ENCODE results near the gene COLEC11.

COLEC11 gene

DNA sequence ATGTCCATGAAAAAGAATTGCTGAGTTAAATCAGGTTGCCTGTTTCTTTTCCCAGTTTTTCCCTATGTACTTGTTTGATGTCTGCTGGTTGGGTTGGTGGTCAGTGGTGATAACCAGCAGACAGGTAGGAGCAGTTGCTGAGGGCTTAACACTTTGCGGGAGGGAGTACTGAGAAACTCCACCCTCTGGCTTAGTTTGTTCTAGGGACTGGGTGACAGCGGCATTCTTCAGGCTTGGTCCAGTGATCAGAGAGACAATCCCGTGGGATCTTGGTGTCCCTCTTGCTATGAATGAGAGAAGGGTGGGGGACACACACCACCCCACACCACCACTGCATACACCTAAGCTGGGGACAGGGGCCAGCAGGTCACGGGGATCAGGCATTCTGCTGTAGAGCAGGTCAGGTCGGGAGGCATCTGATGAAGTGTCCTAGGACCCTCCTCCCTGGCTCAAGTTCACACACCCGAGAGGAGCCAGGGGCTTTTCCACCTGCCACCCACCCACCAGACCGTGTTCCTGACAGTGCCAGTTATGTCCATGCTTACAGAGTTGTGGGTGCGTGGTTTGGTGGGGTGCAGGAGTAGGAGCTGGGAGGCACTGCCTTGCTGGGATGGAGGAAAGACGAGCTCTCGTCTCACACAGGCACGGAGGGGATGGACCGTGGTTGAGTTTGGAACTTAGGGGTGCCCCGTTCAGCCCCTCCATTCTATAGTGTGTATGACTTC is 41.8 kb downstream of the COLEC11 start:
- no peak for ATAC-seq (replicated peaks)
- peaks cover 9 to 66% of the 10 kb centered on the region in 2 donors for H3K27me3 Mint-ChIP-seq

DNA sequence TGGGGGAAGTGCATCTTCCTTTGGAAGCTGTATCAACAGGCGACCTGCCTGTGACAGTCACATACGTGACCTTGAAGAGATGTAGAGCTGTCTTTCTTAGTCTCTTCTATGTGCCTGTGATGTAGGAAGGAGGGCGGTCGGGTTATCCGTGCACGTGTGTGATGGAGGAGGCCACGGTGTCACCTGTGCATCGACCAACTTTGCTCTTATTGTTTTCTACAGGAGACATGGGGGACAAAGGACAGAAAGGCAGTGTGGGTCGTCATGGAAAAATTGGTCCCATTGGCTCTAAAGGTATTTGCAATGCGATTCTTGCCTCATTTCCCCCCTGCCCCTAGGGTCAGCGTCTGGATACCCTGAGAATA is 42.4 kb downstream of the COLEC11 start:
- no peaks in the 10 kb centered on the region for H3K36me3 Mint-ChIP-seq (ENCODE audit: insufficient read depth)
- ATAC-seq (replicated peaks), result no peak
- H3K27me3 Mint-ChIP-seq, result peaks cover 9 to 60% of the 10 kb centered on the region in 2 donors

More for the DNA sequence above, 41.8 kb downstream of the COLEC11 start:
- Mint-ChIP-seq H3K27ac (no peak overlapping the region), H3K9me3 (no peaks in the 10 kb centered on the region), H3K36me3 (ENCODE audit: insufficient read depth) (no peaks in the 10 kb centered on the region), H3K4me1 (ENCODE audit: low read depth in 2 of 2) (no peaks in the 10 kb centered on the region), H3K4me3 (no peak overlapping the region)
- DNase-seq, result no peak

DNA sequence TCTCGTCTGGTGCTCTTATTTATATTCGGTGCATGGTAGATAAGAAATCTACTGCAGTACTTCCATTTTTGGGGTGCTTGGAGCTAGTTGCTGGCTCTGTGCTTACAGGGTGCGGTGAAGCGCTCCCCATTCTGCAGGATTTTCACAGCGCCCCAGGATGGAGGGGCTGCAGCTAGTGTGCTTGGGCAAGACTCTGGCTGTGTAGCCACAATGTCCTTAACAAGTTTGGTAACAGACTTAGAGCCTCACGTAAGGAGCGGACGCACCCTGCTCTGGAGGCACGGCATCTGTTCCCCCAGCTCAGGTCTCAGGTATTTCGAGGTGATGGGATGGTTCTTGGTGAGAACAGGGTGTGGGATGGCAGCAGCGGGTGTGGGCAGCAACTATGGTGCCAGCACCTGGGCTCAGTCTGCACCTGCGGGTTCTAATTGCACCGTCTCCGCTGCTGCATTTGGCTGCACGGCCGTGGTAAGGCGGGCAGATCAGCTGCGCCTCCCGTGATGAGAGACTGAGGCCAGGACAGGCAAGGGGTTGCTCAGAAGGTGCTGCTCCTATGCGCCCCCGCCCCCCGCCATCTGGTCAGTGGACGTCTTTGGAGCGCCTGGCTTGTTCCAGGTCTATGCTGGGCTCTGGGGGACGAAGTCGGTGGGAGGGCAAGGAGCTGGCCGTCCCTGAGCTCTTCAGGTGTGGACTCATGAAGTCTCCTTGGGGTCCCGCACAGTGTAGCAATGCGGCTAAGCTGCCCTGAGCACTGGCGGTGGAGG is 43.0 kb downstream of the COLEC11 start:
- H3K27me3 Mint-ChIP-seq, result peaks cover 9 to 55% of the 10 kb centered on the region in 2 donors
- no peaks in the 10 kb centered on the region for H3K36me3 Mint-ChIP-seq (ENCODE audit: insufficient read depth)
- DNase-seq (no peak), ATAC-seq (replicated peaks) (no peak)
- H3K4me1 Mint-ChIP-seq (ENCODE audit: low read depth in 2 of 2), result no peaks in the 10 kb centered on the region
- H3K4me3 Mint-ChIP-seq, result no peak overlapping the region
- no peak overlapping the region for H3K27ac Mint-ChIP-seq
- no peaks in the 10 kb centered on the region for H3K9me3 Mint-ChIP-seq

More for the DNA sequence above, 42.4 kb downstream of the COLEC11 start:
- no peaks in the 10 kb centered on the region for H3K9me3 Mint-ChIP-seq
- H3K4me3 Mint-ChIP-seq, result no peak overlapping the region
- H3K27ac Mint-ChIP-seq, result no peak overlapping the region
- no peaks in the 10 kb centered on the region for H3K4me1 Mint-ChIP-seq (ENCODE audit: low read depth in 2 of 2)
- DNase-seq, result no peak

DNA sequence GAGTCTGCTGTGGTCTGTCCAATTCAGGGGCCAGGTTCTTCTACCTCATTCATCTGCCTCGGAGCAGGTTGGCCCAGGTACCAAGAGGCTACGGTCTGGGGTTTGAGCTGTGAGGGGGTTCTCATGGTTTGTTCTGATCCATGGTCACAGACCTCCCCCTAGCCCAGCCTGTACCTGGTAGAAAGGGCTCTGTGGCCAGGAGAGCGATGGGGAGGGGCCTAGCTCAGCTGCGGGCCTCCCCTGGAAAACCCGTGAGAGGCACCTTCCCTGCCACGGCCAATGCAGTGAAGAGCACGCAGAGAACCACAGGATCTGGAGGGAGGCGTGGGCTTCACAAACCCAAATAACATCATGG is 43.5 kb downstream of the COLEC11 start:
- ATAC-seq (replicated peaks), result no peak
- H3K27me3 Mint-ChIP-seq, result peaks cover 9 to 49% of the 10 kb centered on the region in 2 donors
- DNase-seq, result no peak

DNA sequence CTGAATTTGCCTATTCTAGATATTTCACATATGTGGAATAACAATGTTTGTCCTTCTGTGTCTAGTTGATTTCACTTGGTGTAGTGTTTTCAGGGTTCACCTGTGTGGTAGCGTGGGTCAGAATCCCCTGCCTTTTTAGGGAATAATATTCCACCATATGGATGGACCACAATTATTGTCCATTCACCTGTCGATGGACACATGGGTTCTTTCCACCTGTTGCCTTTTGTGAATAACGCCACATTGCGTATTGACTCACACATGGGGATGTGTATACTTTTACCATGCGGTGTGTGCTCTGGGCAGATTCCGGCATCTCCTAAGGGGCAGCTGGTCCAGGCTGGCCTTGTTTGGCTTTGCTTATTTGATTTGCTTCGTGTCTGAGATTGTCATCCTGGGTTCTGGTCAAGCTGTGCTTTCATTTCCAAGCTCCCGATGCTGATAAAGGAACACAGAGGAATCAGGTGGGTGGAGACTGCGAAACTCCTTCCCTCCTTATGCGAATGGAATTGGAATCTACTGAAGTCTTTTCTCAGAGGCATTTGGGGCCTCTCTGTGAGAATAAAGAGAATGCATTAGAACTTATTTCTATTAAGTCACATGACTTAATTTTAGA is 44.2 kb downstream of the COLEC11 start:
- peaks cover 9 to 42% of the 10 kb centered on the region in 2 donors for H3K27me3 Mint-ChIP-seq
- H3K36me3 Mint-ChIP-seq (ENCODE audit: insufficient read depth), result no peaks in the 10 kb centered on the region
- no peak overlapping the region for H3K4me3 Mint-ChIP-seq
- H3K27ac Mint-ChIP-seq, result no peak overlapping the region
- H3K9me3 Mint-ChIP-seq, result no peaks in the 10 kb centered on the region
- ATAC-seq (replicated peaks) (no peak), DNase-seq (no peak)
- H3K4me1 Mint-ChIP-seq (ENCODE audit: low read depth in 2 of 2), result no peaks in the 10 kb centered on the region

More for the DNA sequence above, 43.5 kb downstream of the COLEC11 start:
- no peak overlapping the region for H3K27ac Mint-ChIP-seq
- H3K36me3 Mint-ChIP-seq (ENCODE audit: insufficient read depth), result no peaks in the 10 kb centered on the region
- H3K4me3 Mint-ChIP-seq, result no peak overlapping the region
- no peaks in the 10 kb centered on the region for H3K9me3 Mint-ChIP-seq
- no peaks in the 10 kb centered on the region for H3K4me1 Mint-ChIP-seq (ENCODE audit: low read depth in 2 of 2)

DNA sequence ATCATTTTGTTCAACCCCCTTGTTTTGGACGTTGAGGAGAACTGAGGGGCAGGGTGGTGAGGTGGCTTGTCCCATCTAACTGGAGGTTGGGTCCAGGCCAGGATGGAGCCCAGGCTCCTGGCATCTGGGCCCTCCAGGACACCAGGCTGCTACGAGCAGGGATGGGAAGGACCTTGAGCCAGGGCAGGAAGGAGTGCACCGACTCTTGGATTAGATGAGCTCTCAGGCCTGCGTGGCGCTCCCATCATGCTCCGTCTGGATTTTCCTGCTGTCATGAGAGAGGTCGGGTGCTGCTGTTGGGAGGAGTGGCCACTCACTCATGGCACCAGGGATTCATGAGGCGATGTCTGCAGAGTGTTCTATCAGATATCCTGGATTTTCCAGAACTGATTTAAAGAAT is 44.7 kb downstream of the COLEC11 start:
- Mint-ChIP-seq H3K9me3 (no peaks in the 10 kb centered on the region), H3K36me3 (ENCODE audit: insufficient read depth) (no peaks in the 10 kb centered on the region), H3K27ac (no peak overlapping the region), H3K4me3 (no peak overlapping the region), H3K27me3 (peaks cover 9 to 41% of the 10 kb centered on the region in 2 donors), H3K4me1 (ENCODE audit: low read depth in 2 of 2) (no peaks in the 10 kb centered on the region)
- DNase-seq (no peak), ATAC-seq (replicated peaks) (no peak)

DNA sequence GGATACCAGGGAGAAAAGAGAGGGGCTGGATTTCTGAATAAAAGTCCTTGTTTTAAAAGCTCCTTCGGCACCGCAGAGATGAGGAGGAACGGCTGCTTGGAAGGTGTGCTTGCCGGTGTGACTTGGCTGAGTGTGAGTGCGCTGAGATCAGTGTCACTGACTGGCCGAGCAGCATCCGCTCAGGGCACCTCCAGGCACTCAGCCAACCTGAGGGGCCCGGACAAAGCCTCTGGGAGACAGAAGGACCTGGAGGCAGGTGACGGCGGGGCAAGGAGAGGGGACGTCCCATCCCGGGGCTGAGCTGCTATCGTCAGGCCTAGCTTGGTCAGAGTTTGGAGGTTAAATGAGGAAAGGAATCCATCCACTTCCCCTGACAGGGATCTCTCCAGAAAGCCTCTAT is 46.3 kb downstream of the COLEC11 start:
- H3K36me3 Mint-ChIP-seq (ENCODE audit: insufficient read depth), result no peaks in the 10 kb centered on the region
- no peaks in the 10 kb centered on the region for H3K4me1 Mint-ChIP-seq (ENCODE audit: low read depth in 2 of 2)
- H3K27me3 Mint-ChIP-seq, result peaks cover 0 to 25% of the 10 kb centered on the region in 2 donors
- H3K27ac Mint-ChIP-seq, result no peak overlapping the region
- DNase-seq, result no peak
- H3K4me3 Mint-ChIP-seq, result no peak overlapping the region
- H3K9me3 Mint-ChIP-seq, result no peaks in the 10 kb centered on the region
- ATAC-seq (replicated peaks), result no peak

DNA sequence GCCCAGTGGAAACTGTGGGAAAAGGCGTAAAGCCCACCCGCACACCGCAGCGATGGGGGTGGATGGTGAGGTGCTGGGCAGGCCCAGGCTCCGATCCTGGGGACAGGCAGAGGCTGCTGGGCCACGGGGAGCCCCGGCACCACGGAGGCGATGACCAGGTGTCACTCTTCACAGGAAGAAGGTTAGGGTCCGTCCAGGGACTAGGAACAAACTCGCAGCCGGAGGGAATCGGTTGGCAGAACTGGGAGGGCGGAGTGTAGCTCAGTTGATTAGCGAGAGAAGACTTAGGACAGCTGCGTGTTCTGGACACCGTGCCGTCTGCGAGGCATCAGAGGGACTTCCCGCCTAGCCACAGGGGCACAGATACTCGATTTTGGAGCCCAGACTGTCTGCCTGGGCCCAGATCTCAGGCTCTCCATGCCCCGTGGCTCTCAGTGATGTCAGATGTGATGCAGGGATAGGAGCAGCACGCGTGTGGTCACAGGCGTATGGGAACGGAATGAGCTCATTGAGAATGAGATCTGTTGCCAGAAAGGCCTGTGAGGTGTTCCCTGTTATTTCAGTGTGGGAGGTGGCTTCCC is 47.0 kb downstream of the COLEC11 start:
- H3K4me1 Mint-ChIP-seq (ENCODE audit: low read depth in 2 of 2), result no peaks in the 10 kb centered on the region
- ATAC-seq (replicated peaks) (no peak), DNase-seq (no peak)
- no peaks in the 10 kb centered on the region for H3K9me3 Mint-ChIP-seq
- H3K27ac Mint-ChIP-seq, result no peak overlapping the region
- peaks cover 0 to 18% of the 10 kb centered on the region in 2 donors for H3K27me3 Mint-ChIP-seq
- no peak overlapping the region for H3K4me3 Mint-ChIP-seq
- no peaks in the 10 kb centered on the region for H3K36me3 Mint-ChIP-seq (ENCODE audit: insufficient read depth)

DNA sequence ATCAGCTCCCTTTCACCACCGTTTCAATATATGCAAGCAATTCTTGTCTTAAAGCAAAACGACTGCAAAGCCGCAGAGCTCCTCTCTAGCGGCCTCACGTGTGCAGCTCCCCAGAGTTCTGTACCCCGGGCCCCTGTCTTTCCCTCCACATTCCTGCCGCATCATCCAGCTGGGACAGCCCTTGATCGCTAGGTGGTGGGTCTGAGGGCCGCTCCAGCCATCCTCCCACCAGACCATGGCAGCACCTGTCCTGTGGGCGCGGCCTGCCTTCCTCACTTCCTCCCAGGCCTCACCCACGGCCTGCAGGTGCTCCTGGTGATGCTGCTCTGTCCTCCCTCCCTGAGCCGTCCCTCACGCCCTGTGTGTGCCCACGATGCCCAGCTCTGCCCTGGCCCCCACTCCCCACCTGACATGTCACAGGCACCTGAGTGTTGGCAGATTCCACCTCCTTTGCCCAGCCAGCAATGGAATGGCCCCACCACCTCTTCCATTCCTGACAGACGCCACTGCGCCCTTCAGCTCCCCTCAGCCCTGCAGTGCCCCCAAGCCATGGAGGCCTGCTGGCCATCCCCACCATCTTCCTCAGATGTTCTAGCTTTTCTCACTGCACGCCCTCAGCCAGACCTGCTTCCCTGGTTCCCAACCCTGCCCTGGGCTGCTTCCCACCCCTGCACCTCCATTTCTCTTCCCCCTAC is 47.8 kb downstream of the COLEC11 start:
- no peak for ATAC-seq (replicated peaks)

DNA sequence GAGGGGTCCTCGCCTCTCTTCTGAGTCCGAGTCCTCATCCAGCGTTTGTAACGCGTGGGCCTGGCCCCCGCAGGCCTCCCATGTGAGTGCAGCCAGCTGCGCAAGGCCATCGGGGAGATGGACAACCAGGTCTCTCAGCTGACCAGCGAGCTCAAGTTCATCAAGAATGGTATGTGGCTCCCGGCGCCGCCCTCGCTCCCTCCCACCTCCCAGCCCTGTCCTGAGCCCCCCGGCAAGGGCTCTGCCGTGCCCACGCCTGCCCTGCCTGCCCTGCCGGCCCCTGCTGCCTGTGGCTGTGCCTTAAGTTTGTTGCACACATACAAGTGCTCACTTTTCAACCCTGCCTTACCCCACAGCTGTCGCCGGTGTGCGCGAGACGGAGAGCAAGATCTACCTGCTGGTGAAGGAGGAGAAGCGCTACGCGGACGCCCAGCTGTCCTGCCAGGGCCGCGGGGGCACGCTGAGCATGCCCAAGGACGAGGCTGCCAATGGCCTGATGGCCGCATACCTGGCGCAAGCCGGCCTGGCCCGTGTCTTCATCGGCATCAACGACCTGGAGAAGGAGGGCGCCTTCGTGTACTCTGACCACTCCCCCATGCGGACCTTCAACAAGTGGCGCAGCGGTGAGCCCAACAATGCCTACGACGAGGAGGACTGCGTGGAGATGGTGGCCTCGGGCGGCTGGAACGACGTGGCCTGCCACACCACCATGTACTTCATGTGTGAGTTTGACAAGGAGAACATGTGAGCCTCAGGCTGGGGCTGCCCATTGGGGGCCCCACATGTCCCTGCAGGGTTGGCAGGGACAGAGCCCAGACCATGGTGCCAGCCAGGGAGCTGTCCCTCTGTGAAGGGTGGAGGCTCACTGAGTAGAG is 48.7 kb downstream of the COLEC11 start:
- no peaks in the 10 kb centered on the region for H3K9me3 Mint-ChIP-seq
- H3K4me3 Mint-ChIP-seq, result no peak overlapping the region
- H3K27me3 Mint-ChIP-seq, result peaks cover 0 to 6% of the 10 kb centered on the region in 2 donors
- ATAC-seq (replicated peaks) (no peak), DNase-seq (no peak)
- no peaks in the 10 kb centered on the region for H3K4me1 Mint-ChIP-seq (ENCODE audit: low read depth in 2 of 2)
- peak overlapping the region in 1 of 2 donors; percentile 49 for H3K27ac Mint-ChIP-seq
- no peaks in the 10 kb centered on the region for H3K36me3 Mint-ChIP-seq (ENCODE audit: insufficient read depth)

More for the DNA sequence above, 47.8 kb downstream of the COLEC11 start:
- no peaks in the 10 kb centered on the region for H3K4me1 Mint-ChIP-seq (ENCODE audit: low read depth in 2 of 2)
- DNase-seq, result no peak
- no peaks in the 10 kb centered on the region for H3K36me3 Mint-ChIP-seq (ENCODE audit: insufficient read depth)
- no peak overlapping the region for H3K4me3 Mint-ChIP-seq
- H3K9me3 Mint-ChIP-seq, result no peaks in the 10 kb centered on the region
- H3K27ac Mint-ChIP-seq, result no peak overlapping the region
- peaks cover 0 to 10% of the 10 kb centered on the region in 2 donors for H3K27me3 Mint-ChIP-seq

DNA sequence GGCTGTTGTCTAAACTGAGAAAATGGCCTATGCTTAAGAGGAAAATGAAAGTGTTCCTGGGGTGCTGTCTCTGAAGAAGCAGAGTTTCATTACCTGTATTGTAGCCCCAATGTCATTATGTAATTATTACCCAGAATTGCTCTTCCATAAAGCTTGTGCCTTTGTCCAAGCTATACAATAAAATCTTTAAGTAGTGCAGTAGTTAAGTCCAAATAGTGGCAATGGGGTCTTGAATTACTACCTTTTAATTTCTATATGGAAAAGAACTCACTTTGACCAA is 49.3 kb downstream of the COLEC11 start:
- Mint-ChIP-seq H3K27me3 (peaks cover 0 to 1% of the 10 kb centered on the region in 2 donors), H3K4me1 (ENCODE audit: low read depth in 2 of 2) (no peaks in the 10 kb centered on the region), H3K27ac (no peak overlapping the region), H3K9me3 (no peaks in the 10 kb centered on the region), H3K36me3 (ENCODE audit: insufficient read depth) (no peaks in the 10 kb centered on the region), H3K4me3 (no peak overlapping the region)
- DNase-seq (no peak), ATAC-seq (replicated peaks) (no peak)

DNA sequence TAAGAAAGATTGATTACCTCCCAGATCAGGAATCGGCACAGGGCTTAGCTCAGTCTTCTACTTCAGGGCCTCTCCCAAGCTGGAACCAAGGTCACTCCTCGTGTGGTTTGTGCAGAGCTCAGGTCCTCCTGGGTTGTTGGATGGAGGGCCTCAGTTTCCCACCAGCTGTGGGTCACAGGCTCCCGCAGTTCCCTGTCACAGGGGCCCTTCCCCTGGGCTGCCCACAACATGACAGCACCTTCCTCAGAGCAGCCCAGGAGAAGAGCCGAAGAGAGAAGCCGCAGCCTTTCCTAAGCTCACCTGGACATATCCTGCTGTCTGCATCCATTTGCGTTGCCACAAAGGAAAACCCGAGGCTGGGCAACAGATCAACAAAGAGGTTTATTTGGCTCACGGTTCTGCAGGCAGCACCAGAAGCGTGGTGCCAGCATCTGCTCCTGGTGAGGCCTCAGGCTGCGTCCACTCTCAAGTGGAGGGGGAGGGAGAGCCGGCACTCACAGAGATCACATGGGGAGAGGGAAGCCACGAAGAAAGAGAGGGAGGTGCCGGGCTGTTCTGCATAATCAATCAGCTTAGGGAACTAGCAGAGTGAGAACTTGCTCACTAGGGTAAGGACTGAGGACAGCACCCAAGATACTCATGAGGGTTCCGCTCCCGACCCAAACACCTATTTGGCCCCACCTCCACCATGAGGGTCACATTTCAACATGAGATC is 50.1 kb downstream of the COLEC11 start:
- ATAC-seq (replicated peaks) (no peak), DNase-seq (no peak)
- Mint-ChIP-seq H3K4me3 (no peak overlapping the region), H3K4me1 (ENCODE audit: low read depth in 2 of 2) (no peaks in the 10 kb centered on the region), H3K36me3 (ENCODE audit: insufficient read depth) (no peaks in the 10 kb centered on the region), H3K9me3 (no peaks in the 10 kb centered on the region), H3K27me3 (no peaks in the 10 kb centered on the region), H3K27ac (peak overlapping the region in 1 of 2 donors; percentile 49)

Data from effector memory CD8-positive, alpha-beta T cell (primary cell).